Measurements from ENCODE around the gene MED12L. TPM values are rescaled to one million over a fixed set of nuclear protein-coding genes. Genes with fewer than 3 reads are reported as not detected.

Gene MED12L
- polyA plus RNA-seq, 3 donors, result 1.6 to 2.2 (median 2.1) TPM

- DNase-seq (ENCODE audit: low read depth in 3 of 3, low spot score in 2 of 3), result no peak
These were observed 198.5 kb downstream of the MED12L start for GRCh38 chr3:151283907-151284461.

DNA sequence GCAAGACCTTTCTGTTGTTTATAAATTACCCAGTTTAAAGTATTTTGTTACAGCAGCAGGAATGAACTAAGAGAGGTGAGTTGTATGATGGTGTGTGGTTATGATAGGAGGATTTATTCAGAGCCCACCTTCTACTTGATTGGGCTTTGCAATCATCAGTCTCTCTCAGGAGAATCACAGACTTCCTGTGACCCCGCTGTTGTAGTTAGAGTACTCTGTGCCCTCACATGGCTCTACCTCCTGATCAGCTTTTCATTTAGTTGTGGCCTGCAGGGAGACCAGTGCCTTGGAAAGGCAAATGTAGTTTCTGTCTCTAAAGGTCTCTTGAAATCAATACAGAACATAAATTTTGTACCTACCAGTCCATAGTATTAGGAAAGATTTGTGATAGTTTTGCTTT lies 200.5 kb downstream of the MED12L start:
- DNase-seq (ENCODE audit: low read depth in 3 of 3, low spot score in 2 of 3), result no peak

- no peak for DNase-seq (ENCODE audit: low read depth in 3 of 3, low spot score in 2 of 3)
These were observed 204.0 kb downstream of the MED12L start for GRCh38 chr3:151289445-151289844.

DNA sequence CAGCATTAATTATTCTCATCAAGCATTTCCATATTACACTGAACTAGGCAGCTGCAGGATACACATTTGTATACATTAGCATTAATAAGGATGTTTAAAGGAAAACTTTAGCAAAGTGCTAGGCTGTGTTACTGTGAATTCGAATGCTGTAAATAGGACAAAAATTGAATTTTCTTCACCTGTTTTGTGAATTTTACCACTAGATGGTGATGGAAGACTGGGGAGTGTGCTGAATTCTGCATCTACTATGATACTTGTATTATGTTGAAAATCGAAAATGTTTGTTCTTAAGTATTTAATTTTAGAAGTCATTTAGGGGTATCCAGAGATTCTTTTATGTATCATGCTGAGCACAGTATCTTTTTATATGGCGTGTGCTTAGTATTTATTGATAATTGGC lies 205.2 kb downstream of the MED12L start:
- no peak for DNase-seq (ENCODE audit: low read depth in 3 of 3, low spot score in 2 of 3)

GRCh38 chr3:151293127-151293526 lies 207.7 kb downstream of the MED12L start:
- DNase-seq (ENCODE audit: low read depth in 3 of 3, low spot score in 2 of 3), result no peak

DNA sequence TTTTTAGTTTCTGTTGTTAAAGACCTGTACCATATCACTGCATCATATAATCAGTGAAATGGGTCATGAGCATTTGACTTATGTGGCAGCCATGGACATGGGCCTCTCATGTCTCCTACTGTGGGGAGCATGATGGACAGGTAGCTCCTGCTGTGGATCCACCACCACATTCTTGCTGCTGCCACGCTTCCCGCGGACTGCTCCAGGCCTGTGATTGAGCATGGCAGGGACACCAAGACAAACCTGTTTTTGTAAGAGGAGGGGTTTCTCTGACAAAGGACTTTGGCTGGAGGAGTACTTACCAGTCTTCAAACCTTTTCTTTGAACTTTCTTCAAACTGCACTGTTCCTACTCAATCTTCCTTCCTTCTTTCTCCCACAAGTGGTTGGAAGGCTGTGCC lies 210.8 kb downstream of the MED12L start:
- no peak for DNase-seq (ENCODE audit: low read depth in 3 of 3, low spot score in 2 of 3)

DNA sequence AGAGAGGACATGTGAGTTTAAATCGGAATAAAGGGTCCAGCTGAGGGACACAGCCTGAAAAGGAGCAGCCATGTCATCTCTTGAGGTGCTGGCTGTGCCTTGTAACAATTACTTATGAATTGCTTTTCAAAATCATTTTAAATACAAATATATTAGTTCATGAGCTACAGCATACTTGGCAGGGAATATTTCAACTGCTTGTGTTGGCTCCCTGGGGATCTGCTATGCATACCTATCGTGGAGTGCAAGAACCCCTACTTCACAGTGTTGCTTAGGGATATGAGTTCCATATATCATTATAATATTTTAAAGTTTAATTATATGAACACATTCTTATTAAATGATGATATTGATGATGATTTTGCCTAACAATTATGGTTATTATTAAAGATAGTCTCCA lies 212.0 kb downstream of the MED12L start:
- DNase-seq (ENCODE audit: low read depth in 3 of 3, low spot score in 2 of 3), result no peak

DNA sequence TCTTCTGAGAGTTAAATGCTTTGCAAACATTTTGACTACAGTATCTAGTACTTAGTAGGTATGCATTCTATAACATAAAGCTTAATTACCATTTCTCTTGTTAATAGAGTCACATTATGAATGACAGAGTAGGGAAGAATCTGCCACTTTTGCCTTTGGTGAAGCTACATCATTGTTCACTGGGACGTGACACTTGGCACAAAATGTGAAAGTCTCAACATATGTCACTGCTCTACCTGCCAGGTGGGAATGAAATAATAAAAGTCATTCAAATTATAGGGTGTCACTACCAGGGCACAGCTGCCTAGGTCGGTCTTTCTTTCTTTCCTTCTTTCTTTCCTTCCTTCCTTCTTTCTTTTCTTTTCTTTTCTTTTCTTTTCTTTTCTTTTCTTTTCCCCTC lies 213.5 kb downstream of the MED12L start:
- no peak for DNase-seq (ENCODE audit: low read depth in 3 of 3, low spot score in 2 of 3)

DNA sequence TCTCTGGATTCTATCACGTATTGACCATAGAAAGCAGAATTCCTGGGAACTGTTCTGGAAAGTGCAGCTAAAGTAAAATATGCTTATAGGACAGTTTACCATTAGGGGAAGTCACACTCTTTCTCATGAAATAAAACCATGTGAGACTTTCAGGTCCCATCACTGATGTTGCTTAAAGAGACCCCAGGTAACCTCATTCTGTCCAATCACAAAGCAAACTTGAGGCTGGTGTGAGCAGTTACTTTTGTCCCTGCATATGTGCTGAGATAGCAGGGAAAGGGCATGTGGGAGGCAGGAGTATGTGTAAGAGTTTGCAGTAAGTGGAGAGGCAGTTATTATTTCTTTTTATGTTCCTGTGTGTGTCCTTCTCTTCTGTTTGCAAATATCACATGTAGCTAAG lies 215.1 kb downstream of the MED12L start:
- DNase-seq (ENCODE audit: low read depth in 3 of 3, low spot score in 2 of 3), result no peak

DNA sequence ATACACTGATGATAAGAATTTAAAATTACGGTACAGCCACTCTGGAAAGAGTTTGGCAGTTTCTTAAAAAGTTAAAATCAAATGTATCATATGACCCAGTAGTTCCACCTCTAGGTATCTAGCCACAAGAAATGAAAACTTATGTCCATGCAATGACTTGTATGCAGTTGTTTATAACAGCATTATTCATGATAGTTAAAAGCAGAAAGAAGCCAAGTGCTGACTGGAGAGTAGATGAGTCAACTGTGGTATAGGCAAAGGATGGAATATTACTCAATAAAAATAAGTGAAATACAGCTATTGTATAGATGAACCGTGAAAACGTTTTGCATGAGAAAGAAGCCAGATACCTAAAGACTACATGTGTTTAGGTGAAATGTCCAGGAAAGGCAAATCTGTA lies 216.3 kb downstream of the MED12L start:
- DNase-seq (ENCODE audit: low read depth in 3 of 3, low spot score in 2 of 3), result no peak

GRCh38 chr3:151303751-151304150 lies 218.3 kb downstream of the MED12L start:
- DNase-seq (ENCODE audit: low read depth in 3 of 3, low spot score in 2 of 3), result no peak

DNA sequence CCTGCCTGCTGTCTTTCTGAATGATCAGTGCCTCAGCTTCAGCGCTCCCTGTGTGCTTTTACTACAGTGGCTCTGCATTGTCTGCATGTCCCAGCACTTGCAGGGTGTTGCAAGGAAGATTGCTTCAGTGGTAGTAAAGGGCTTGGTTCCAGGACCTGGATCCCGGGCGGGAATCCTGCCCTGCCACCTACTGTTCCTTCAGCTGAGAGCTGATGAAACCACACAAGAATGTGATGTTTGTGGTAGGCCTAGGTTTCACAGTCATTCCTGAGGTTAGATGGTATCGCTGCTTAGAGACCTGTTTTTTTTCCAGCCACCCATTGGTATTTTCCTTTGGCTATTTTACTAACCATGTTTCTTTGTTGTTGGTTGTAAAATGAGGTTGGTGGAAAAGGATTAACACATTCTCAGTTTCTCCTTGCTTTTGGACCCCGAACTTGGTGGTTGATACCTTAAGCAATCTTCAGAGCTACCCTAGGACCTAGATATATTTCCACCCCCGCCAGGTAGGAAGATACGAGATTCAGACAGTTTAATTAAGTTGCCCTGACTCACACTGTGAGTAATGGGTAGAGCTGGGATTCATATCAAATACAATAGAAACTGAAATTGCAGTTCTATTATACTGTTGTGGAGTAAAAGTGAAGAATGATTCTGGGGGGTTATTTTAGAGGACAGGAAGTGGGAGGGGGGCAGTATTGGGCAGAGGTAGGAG lies 219.8 kb downstream of the MED12L start:
- no peak for DNase-seq (ENCODE audit: low read depth in 3 of 3, low spot score in 2 of 3)

- no peak for DNase-seq (ENCODE audit: low read depth in 3 of 3, low spot score in 2 of 3)
These were observed 220.3 kb downstream of the MED12L start for GRCh38 chr3:151305775-151306151.

GRCh38 chr3:151306168-151306810 lies 220.8 kb downstream of the MED12L start:
- no peak for DNase-seq (ENCODE audit: low read depth in 3 of 3, low spot score in 2 of 3)

- no peak for DNase-seq (ENCODE audit: low read depth in 3 of 3, low spot score in 2 of 3)
These were observed 221.7 kb downstream of the MED12L start for GRCh38 chr3:151307131-151307530.

DNA sequence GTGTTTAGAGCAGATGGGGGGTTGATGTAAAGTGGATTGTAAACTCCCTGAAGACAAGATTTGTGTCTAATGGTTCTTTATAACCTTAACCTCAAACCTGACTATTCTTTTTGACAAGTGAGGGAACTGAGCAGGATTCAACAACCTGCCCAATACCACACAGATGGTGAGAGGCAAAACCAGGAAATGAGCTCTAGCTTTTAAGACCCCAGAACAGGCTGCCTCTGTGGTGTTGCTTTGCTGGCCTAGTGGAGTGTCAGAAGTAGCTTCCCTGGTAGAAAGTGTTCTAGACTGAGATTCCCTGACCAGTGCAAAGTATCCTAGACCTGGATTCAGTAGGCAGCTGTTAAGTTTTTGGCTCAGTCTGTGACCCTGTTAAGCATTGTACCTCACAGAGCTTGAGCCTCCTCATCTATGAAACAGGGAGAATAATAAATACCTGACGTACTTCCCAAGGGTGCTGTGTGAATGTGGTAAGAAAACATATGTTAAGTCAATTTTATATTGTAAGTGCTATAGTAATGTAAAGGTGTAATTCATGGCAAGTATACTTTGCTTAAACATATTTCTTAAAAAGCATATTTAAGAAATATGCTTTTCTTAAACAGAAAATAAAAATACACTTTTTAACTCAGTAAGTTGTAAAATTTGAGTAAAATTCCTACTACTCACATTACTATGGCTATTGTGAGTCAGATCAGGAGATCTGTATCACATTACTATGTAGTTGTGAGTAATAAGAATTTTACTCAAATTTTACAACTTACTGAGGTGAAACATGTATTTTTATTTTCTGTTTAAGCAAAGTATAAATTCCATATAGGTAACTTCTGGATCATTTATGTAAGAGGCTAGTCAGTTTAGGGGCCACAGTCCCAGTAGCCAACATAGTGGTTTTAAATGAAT lies 222.4 kb downstream of the MED12L start:
- DNase-seq (ENCODE audit: low read depth in 3 of 3, low spot score in 2 of 3), result no peak

- no peak for DNase-seq (ENCODE audit: low read depth in 3 of 3, low spot score in 2 of 3)
These were observed 224.1 kb downstream of the MED12L start for GRCh38 chr3:151309566-151309965.

GRCh38 chr3:151312972-151313371 lies 227.5 kb downstream of the MED12L start:
- DNase-seq (ENCODE audit: low read depth in 3 of 3, low spot score in 2 of 3), result no peak

GRCh38 chr3:151314137-151314536 lies 228.7 kb downstream of the MED12L start:
- no peak for DNase-seq (ENCODE audit: low read depth in 3 of 3, low spot score in 2 of 3)

- DNase-seq (ENCODE audit: low read depth in 3 of 3, low spot score in 2 of 3), result no peak
These were observed 229.1 kb downstream of the MED12L start for GRCh38 chr3:151314593-151314992.

GRCh38 chr3:151315136-151315535 lies 229.7 kb downstream of the MED12L start:
- no peak for DNase-seq (ENCODE audit: low read depth in 3 of 3, low spot score in 2 of 3)

Data from right renal cortex interstitium (tissue), 3 donors.